IPS DF 6.9 (cell line): ENCODE measurements around the gene ANKS1B.

Experiments
- DNase-seq: peaks from one replicate; pipeline ENCODE4 v3.0.0-alpha.2; 2013; ENCODE audit warnings: low read depth, low spot score
- H3K27ac ChIP-seq: one replicate; pipeline ENCODE4 v1.5.1; 2013; ENCODE audit warnings: low read length, control low read depth
- H3K27me3 ChIP-seq: 2 replicates; pipeline ENCODE4 v1.6.1; 2013; ENCODE audit warnings: mild to moderate bottlenecking, low read length; ENCODE audit not compliant: control insufficient read depth, insufficient read depth
- H3K36me3 ChIP-seq: 2 replicates; pipeline ENCODE4 v1.6.1; 2013; ENCODE audit warnings: low read length; ENCODE audit not compliant: control insufficient read depth, insufficient read depth
- H3K4me1 ChIP-seq: 2 replicates; pipeline ENCODE4 v1.6.1; 2013; ENCODE audit warnings: low read length; ENCODE audit not compliant: control insufficient read depth, insufficient read depth
- H3K4me3 ChIP-seq: 2 replicates; pipeline ENCODE4 v1.5.1; 2013; ENCODE audit warnings: mild to moderate bottlenecking, low read length
- H3K9me3 ChIP-seq: 2 replicates; pipeline ENCODE4 v1.6.1; 2013; ENCODE audit warnings: low read length, inconsistent platforms; ENCODE audit not compliant: control insufficient read depth, insufficient read depth
- WGBS: extraction: QIAGEN DNeasy Blood & Tissue Kit; methylation state at CpG from one replicate; pipeline ENCODE4 v1.1.7; 2013; ENCODE audit warnings: mixed read lengths, missing lambda C conversion rate; ENCODE audit not compliant: insufficient read length, insufficient coverage; 5-methylcytosine and 5-hydroxymethylcytosine counted together

ANKS1B gene

GRCh38 chr12:99224237-99224636 is 760.5 kb downstream of the ANKS1B start:
- no peak for DNase-seq
- Histone ChIP-seq H3K27me3 (no peaks in the 10 kb centered on the region), H3K4me3 (no peak overlapping the region), H3K36me3 (no peaks in the 10 kb centered on the region), H3K27ac (no peak overlapping the region), H3K9me3 (no peaks in the 10 kb centered on the region), H3K4me1 (no peaks in the 10 kb centered on the region)
- no CpG with 5 or more reads among the region's 5 CpGs for WGBS

DNA sequence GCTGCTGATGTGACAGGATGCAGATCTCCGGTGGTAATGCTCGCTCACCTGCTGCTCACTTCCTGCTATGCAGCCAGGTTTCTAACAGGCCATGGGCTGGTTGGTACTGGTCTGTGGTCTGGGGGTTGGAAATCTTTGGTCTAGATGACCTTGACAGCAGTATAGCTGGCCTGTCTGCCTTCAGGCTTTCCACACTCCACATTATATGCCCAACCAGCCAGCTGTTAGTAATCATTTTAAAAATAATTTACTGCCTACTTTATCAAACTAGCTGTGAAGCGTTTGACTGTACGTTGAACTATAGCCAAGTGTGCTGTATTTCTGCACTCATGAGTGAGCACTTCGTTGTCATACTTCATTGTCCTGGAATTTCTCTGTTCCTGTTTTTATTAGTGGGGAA is 761.2 kb downstream of the ANKS1B start:
- Histone ChIP-seq H3K36me3 (no peaks in the 10 kb centered on the region), H3K27ac (no peak overlapping the region), H3K9me3 (no peaks in the 10 kb centered on the region), H3K27me3 (no peaks in the 10 kb centered on the region), H3K4me3 (no peak overlapping the region), H3K4me1 (no peaks in the 10 kb centered on the region)
- no peak for DNase-seq
- no CpG with 5 or more reads among the region's 5 CpGs for WGBS

DNA sequence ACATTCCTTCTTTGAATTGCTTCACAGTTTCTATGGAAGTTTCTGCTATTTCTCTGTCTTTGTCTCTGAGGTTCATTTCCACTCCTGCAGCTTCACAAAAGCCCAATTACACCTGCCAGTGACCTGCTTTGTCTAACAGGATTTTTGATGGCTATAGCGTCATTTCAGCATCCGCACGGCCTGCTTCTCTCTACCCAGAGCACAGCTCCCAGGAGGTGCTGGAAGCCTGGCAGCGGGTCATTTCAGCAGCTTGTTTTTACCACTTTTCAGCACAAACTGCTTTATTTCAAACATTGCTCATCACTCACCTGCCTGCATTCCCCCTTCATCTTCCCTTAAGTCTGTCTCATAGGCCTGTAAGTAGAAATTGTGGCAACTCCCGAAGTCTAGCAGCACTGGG is 771.7 kb downstream of the ANKS1B start:
- Histone ChIP-seq H3K4me1 (no peaks in the 10 kb centered on the region), H3K36me3 (no peaks in the 10 kb centered on the region), H3K27ac (no peak overlapping the region), H3K27me3 (no peaks in the 10 kb centered on the region), H3K9me3 (no peaks in the 10 kb centered on the region), H3K4me3 (no peak overlapping the region)
- no CpG with 5 or more reads among the region's 5 CpGs for WGBS
- no peak for DNase-seq

GRCh38 chr12:99212275-99212674 is 772.5 kb downstream of the ANKS1B start:
- no peak overlapping the region for H3K4me3 ChIP-seq
- no peak for DNase-seq
- H3K4me1 ChIP-seq: no peaks in the 10 kb centered on the region
- no peaks in the 10 kb centered on the region for H3K36me3 ChIP-seq
- WGBS: 100% methylated on average over 2 of the region's 2 CpGs
- no peak overlapping the region for H3K27ac ChIP-seq
- H3K27me3 ChIP-seq: no peaks in the 10 kb centered on the region
- no peaks in the 10 kb centered on the region for H3K9me3 ChIP-seq

DNA sequence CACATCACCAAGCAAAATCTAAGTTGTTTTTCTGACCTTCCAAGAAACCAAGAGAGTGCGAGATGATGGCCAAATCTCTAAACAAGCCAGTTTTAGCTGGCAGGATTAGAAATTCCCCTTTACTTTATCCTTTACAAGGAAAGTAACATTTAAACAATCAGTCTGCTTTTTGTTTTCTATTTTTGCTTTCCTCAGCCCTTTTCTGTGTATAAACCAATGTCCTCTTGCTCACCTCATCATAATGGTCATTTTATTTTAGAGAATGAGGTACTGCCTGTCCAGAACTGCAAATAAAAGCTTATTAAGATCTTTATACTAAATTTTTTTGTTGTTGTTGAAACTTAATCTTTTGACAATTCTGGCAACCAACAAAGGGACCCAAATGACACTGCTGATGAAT is 779.6 kb downstream of the ANKS1B start:
- no peak for DNase-seq
- Histone ChIP-seq H3K9me3 (no peaks in the 10 kb centered on the region), H3K4me3 (no peak overlapping the region), H3K27me3 (no peaks in the 10 kb centered on the region), H3K36me3 (no peaks in the 10 kb centered on the region), H3K27ac (no peak overlapping the region), H3K4me1 (no peaks in the 10 kb centered on the region)
- no CpG with 5 or more reads among the region's 1 CpG for WGBS

DNA sequence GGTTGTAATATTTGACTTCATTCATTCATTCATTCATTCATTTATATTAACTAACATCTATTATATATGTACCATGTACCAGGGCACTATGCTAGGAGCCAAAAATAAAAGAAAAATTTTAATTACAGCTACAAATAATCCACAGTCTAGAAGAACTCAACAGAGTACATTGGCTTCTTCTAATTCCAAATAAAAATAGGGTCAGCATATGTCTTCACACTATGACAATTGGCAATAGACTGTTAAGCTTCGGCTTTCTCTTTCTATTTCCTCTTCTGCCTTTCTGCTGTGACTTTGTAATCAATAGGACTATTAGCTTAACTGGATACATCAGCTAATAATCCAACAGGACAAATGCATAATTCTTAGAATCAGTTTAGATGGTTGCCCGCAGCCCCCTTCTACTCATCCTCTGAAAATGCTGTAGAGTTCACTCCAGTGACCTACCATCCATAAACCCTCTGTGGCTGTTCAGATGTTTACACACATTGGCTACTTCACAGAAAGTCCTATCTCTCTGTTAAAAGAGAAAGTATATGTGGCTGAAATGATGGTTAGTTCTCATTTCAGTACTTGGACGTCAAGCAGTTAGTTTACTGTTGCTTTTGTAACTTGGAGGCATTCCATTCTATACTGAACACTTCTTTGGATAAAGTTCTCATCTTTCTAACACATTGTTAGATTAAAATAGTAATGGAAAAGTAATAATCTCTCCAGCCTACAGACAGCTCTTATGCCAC is 782.7 kb downstream of the ANKS1B start:
- Histone ChIP-seq H3K4me1 (no peaks in the 10 kb centered on the region), H3K4me3 (no peak overlapping the region), H3K9me3 (no peaks in the 10 kb centered on the region), H3K36me3 (no peaks in the 10 kb centered on the region), H3K27me3 (no peaks in the 10 kb centered on the region), H3K27ac (no peak overlapping the region)
- no peak for DNase-seq
- WGBS: no CpG with 5 or more reads among the region's 3 CpGs

- no peaks in the 10 kb centered on the region for H3K36me3 ChIP-seq
- H3K4me3 ChIP-seq: no peak overlapping the region
- no CpG with 5 or more reads among the region's 1 CpG for WGBS
- no peak for DNase-seq
- H3K27me3 ChIP-seq: no peaks in the 10 kb centered on the region
- no peaks in the 10 kb centered on the region for H3K4me1 ChIP-seq
- H3K27ac ChIP-seq: no peak overlapping the region
- no peaks in the 10 kb centered on the region for H3K9me3 ChIP-seq
Observed at GRCh38 chr12:99200711-99201384, 783.9 kb downstream of the ANKS1B start.

DNA sequence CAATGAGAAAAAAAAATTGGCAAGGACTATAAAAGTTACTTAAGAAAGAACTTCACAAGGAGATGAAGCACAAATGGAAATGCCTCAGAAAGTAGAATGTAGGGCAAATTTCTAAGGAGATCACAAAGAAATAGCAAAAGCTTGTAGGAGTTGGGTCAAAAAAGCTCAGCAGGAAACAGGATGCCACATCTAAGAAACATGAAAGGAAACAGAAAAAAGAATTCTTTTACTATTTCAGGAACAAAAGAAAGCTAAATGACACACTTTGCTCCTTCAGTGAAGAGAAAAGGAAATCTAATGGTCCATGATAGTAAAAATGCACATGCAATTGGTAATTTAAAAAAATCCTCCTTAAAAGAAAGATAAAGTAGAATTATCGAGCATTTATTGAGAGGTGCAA is 789.3 kb downstream of the ANKS1B start:
- H3K27me3 ChIP-seq: no peaks in the 10 kb centered on the region

GRCh38 chr12:99192489-99192888 is 792.2 kb downstream of the ANKS1B start:
- WGBS: no CpG with 5 or more reads among the region's 3 CpGs
- Histone ChIP-seq H3K4me3 (no peak overlapping the region), H3K9me3 (no peaks in the 10 kb centered on the region), H3K36me3 (no peaks in the 10 kb centered on the region), H3K27me3 (no peaks in the 10 kb centered on the region), H3K27ac (no peak overlapping the region), H3K4me1 (no peaks in the 10 kb centered on the region)
- no peak for DNase-seq

More for the DNA sequence above, 789.3 kb downstream of the ANKS1B start:
- H3K9me3 ChIP-seq: no peaks in the 10 kb centered on the region
- DNase-seq: peak; percentile 13
- H3K36me3 ChIP-seq: no peaks in the 10 kb centered on the region
- H3K27ac ChIP-seq: no peak overlapping the region
- no peak overlapping the region for H3K4me3 ChIP-seq
- H3K4me1 ChIP-seq: no peaks in the 10 kb centered on the region
- WGBS: no CpG with 5 or more reads among the region's 1 CpG

GRCh38 chr12:99176871-99177270 is 807.9 kb downstream of the ANKS1B start:
- no peak overlapping the region for H3K27ac ChIP-seq
- H3K36me3 ChIP-seq: no peaks in the 10 kb centered on the region
- H3K4me1 ChIP-seq: no peaks in the 10 kb centered on the region
- H3K4me3 ChIP-seq: no peak overlapping the region
- H3K27me3 ChIP-seq: no peaks in the 10 kb centered on the region
- no CpG with 5 or more reads among the region's 4 CpGs for WGBS
- no peaks in the 10 kb centered on the region for H3K9me3 ChIP-seq
- DNase-seq: no peak

GRCh38 chr12:99170461-99170860 is 814.3 kb downstream of the ANKS1B start:
- WGBS: no CpG with 5 or more reads among the region's 5 CpGs
- H3K4me3 ChIP-seq: no peak overlapping the region
- H3K27ac ChIP-seq: no peak overlapping the region
- no peak for DNase-seq
- H3K9me3 ChIP-seq: no peaks in the 10 kb centered on the region
- no peaks in the 10 kb centered on the region for H3K36me3 ChIP-seq
- no peaks in the 10 kb centered on the region for H3K27me3 ChIP-seq
- no peaks in the 10 kb centered on the region for H3K4me1 ChIP-seq
